ENCODE measurements around the gene METTL8. TPM values are rescaled to one million over a fixed set of nuclear protein-coding genes. Genes with fewer than 3 reads are reported as not detected.

The METTL8 gene
- total RNA-seq, 4 donors from 2014 or later = 11.4 to 107 (median 15.2) TPM

DNA sequence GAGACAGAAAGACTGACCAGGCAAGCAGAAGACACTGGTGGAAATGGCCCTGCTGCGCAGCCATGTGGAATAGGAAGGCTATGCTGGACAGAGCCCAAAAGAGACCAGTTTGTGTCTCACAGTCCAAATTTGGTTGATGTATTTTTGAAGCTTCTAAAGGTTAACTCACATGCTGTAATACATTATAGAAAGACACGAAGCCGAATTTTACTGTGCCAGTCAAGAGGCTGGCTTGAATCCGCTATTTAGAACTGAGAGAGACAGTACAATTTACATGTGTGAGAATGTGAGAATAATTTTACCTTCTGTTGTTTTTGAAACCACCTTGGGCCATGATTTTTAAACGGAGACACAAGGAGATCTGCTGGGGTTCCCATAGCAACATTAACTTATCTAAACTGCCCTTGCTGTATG, 113.6 kb downstream of the METTL8 start:
- no peak overlapping the region for H3K4me3 ChIP-seq
- no peaks in the 10 kb centered on the region for H3K27me3 ChIP-seq
- H3K9me3 ChIP-seq = no peaks in the 10 kb centered on the region
- TF ChIP-seq CTCF (IDR thresholded peaks at IDR 0.05) (no peak), POLR2A (IDR thresholded peaks at IDR 0.05) (no peak)
- no peaks in the 10 kb centered on the region for H3K36me3 ChIP-seq
- H3K27ac ChIP-seq = peak overlapping the region in 1 of 4 donors; percentile 79
- H3K4me1 ChIP-seq = peaks cover 0 to 5% (median 0%) of the 10 kb centered on the region in 4 donors
- no peak for DNase-seq

GRCh38 chr2:171319164-171319810, 114.5 kb downstream of the METTL8 start:
- no peaks in the 10 kb centered on the region for H3K9me3 ChIP-seq
- peak overlapping the region; percentile 2 to 79 (median 36) for H3K27ac ChIP-seq
- no peaks in the 10 kb centered on the region for H3K27me3 ChIP-seq
- peak overlapping the region in 1 of 4 donors; percentile 9 for H3K4me3 ChIP-seq
- TF ChIP-seq POLR2A (IDR thresholded peaks at IDR 0.05) = no peak
- TF ChIP-seq CTCF (IDR thresholded peaks at IDR 0.05) = no peak
- peaks cover 0 to 5% (median 0%) of the 10 kb centered on the region in 4 donors for H3K4me1 ChIP-seq
- peak in 1 of 3 donors; percentile 45 for DNase-seq
- H3K36me3 ChIP-seq = no peaks in the 10 kb centered on the region

GRCh38 chr2:171318463-171318934, 115.3 kb downstream of the METTL8 start:
- Histone ChIP-seq H3K4me1 (peaks cover 0 to 5% (median 0%) of the 10 kb centered on the region in 4 donors), H3K27ac (peak overlapping the region in 3 of 4 donors; percentile 13 to 79 (median 59)), H3K27me3 (no peaks in the 10 kb centered on the region), H3K9me3 (no peaks in the 10 kb centered on the region), H3K36me3 (no peaks in the 10 kb centered on the region), H3K4me3 (no peak overlapping the region)
- TF ChIP-seq POLR2A (IDR thresholded peaks at IDR 0.05) (no peak), CTCF (IDR thresholded peaks at IDR 0.05) (no peak)
- peak in 1 of 3 donors; percentile 64 for DNase-seq

DNA sequence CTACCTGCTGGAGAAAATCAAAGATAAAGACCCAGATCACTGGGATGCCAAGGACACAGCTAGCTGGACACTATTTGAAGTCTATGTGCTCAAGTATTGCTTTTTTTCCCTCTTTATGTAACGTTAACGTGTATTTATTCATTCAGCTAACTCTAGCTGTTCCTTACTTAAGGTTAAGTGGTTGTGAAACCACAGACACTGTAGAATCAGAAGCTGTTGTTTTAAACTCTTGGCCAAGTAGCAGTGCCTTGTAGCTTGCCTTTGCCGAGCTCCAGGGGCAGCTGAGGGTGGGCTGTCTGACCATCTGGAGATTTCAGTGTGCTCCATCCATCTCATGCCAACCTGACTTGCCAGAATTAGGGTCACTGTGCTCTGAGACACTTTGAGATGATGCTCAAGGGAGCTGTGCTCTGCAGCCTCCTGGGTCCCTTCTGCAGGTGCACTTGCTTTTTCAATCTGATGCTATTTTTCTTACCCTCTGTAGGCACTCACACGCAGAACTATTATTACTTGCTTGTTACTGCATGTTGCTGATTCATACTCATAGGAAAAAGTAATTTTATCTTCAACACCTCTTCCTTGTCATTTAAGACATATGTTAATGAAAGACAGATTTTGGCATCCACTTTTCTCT, 116.2 kb downstream of the METTL8 start:
- Histone ChIP-seq H3K27ac (peak overlapping the region in 2 of 4 donors; percentile 59 to 79), H3K27me3 (no peaks in the 10 kb centered on the region), H3K4me3 (no peak overlapping the region), H3K9me3 (no peaks in the 10 kb centered on the region), H3K4me1 (peaks cover 0 to 5% (median 0%) of the 10 kb centered on the region in 4 donors), H3K36me3 (no peaks in the 10 kb centered on the region)
- TF ChIP-seq CTCF (IDR thresholded peaks at IDR 0.05) (no peak), POLR2A (IDR thresholded peaks at IDR 0.05) (no peak)
- DNase-seq = no peak

DNA sequence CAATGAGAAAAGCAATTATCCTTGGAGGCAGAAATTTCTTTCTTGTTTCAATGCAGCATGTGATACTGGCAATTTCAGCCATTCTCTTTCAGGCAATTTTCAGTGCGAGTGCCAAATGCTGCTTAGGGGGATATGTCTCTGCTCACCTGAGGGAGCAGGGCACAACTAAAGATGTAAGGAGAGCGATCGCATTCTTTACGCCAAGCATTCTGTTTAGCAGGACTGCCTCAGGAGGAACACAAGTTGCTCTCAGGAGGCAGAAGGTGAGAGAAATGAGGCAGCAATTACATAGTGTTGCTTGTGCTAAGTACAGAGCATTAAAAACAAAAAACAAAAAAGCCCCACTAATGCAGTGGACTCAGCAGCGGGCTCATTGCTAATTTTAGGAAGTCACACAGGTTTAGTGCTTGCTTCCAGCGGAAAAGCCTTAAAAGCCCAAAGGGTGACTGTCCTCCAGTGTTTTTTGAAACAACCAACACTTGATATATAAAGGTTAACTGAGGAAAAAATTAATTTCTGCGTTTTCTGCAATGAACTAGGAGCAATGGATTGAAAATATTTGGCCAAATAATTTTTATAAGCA, 116.9 kb downstream of the METTL8 start:
- Histone ChIP-seq H3K4me1 (peaks cover 0 to 5% (median 0%) of the 10 kb centered on the region in 4 donors), H3K27ac (peak overlapping the region in 1 of 4 donors; percentile 79), H3K27me3 (no peaks in the 10 kb centered on the region), H3K9me3 (peaks cover 0 to 6% (median 0%) of the 10 kb centered on the region in 4 donors), H3K36me3 (no peaks in the 10 kb centered on the region), H3K4me3 (no peak overlapping the region)
- DNase-seq = no peak
- TF ChIP-seq POLR2A (IDR thresholded peaks at IDR 0.05) = no peak
- TF ChIP-seq CTCF (IDR thresholded peaks at IDR 0.05) = no peak
